Endothelial cell of umbilical vein (primary cell): ENCODE results near the gene PRAMEF13. TPM values are rescaled to one million over a fixed set of nuclear protein-coding genes. Genes with fewer than 3 reads are reported as not detected.
"Not testable (repeated sequence)": the region's sequence is repeated elsewhere in the genome, so short reads cannot be mapped to it uniquely, and the experiment has no call there.

Source experiments
- BruUV-seq: library from RNA; stranded (reverse); fragments of 400-500 nt; replicated peaks from 2 replicates; lab custom pipeline; 2021; lab: Mats Ljungman, UMichigan
- CTCF ChIA-PET: fragments of 300-600, 350-600 bp; sonication (Branson Sonifier 250); formaldehyde crosslinking; loops from one replicate; lab custom pipeline; 2021; ENCODE audit warnings: antibody characterized with exemption, inconsistent platforms; lab: Charles Lee
- POLR2A ChIA-PET: fragments of 300-600, 350-600 bp; sonication (Branson Sonifier 250); formaldehyde crosslinking; loops from one replicate; lab custom pipeline; 2021; ENCODE audit warnings: antibody characterized with exemption, inconsistent platforms; lab: Charles Lee
- DNase-seq: peaks from one replicate; pipeline ENCODE4 v3.0.0-alpha.2; 2011; ENCODE audit warnings: low read depth, low spot score
- FAIRE-seq: peaks from 2 replicates; lab custom pipeline; 2011; peaks lifted over from hg19 to GRCh38; lab: Jason Lieb, UNC
- H2AFZ ChIP-seq: 2 replicates; pipeline ENCODE4 v1.6.0; 2012; ENCODE audit warnings: low read depth, low read length, control low read depth, inconsistent platforms
- H3K27ac ChIP-seq: 2 replicates; pipeline ENCODE4 v1.5.1; 2011; ENCODE audit warnings: low read depth, mild to moderate bottlenecking, control low read depth, low read length, moderate library complexity; ENCODE audit not compliant: insufficient read depth
- H3K27me3 ChIP-seq, 2 experiments: 2 replicates each; pipeline versions ENCODE4 v1.6.0 to v1.6.1; 2011; ENCODE audit warnings: low read length in 2 of 2, mixed read lengths in 1 of 2; ENCODE audit not compliant: control insufficient read depth in 2 of 2, insufficient read depth in 2 of 2
- H3K36me3 ChIP-seq, 2 experiments: 2 replicates in 1 of 2; 3 replicates in 1 of 2; pipeline ENCODE4 v1.5.1; 2011; ENCODE audit warnings: low read length in 2 of 2, mild to moderate bottlenecking in 1 of 2, moderate library complexity in 1 of 2; ENCODE audit not compliant: control insufficient read depth in 2 of 2, insufficient read depth in 2 of 2; ENCODE audit errors: extremely low read depth in 1 of 2
- H3K4me1 ChIP-seq: 3 replicates; pipeline ENCODE4 v1.5.1; 2011; ENCODE audit warnings: mild to moderate bottlenecking, low read length; ENCODE audit not compliant: control insufficient read depth, insufficient read depth; ENCODE audit errors: extremely low read depth
- H3K4me2 ChIP-seq: 2 replicates; pipeline ENCODE4 v1.6.1; 2011; ENCODE audit warnings: low read length, control low read depth, mixed read lengths; ENCODE audit not compliant: insufficient read depth
- H3K4me3 ChIP-seq, 3 experiments: fragments of 200-600 bp in 1 of 3; sonication (generic), shearing (Covaris generic) in 1 of 3; replicated peaks in 1 of 3; 2 replicates each; pipeline ENCODE4 v1.5.1; 2011 to 2016; ENCODE audit warnings: control low read depth in 3 of 3, low read length in 3 of 3, mild to moderate bottlenecking in 2 of 3, inconsistent platforms in 1 of 3, low read depth in 1 of 3, moderate library complexity in 1 of 3; ENCODE audit not compliant: insufficient read depth in 1 of 3
- H3K79me2 ChIP-seq: 2 replicates; pipeline ENCODE4 v1.6.0; 2012; ENCODE audit warnings: low read length, inconsistent platforms; ENCODE audit not compliant: control insufficient read depth, insufficient read depth
- H3K9ac ChIP-seq: replicated peaks from 2 replicates; pipeline ENCODE3; 2011; ENCODE audit warnings: low read length, control low read depth; ENCODE audit not compliant: insufficient read depth; ENCODE audit errors: extremely low read depth
- H3K9me1 ChIP-seq: replicated peaks from 3 replicates; pipeline ENCODE4 v1.6.0; 2011; ENCODE audit warnings: mild to moderate bottlenecking, low read length; ENCODE audit not compliant: control insufficient read depth, insufficient read depth; ENCODE audit errors: extremely low read depth
- H3K9me3 ChIP-seq: replicated peaks from 2 replicates; pipeline ENCODE4 v1.5.1; 2012; ENCODE audit warnings: low read length, inconsistent platforms; ENCODE audit not compliant: control insufficient read depth, insufficient read depth
- H4K20me1 ChIP-seq: replicated peaks from 2 replicates; pipeline ENCODE3; 2011; ENCODE audit warnings: mild to moderate bottlenecking, low read length; ENCODE audit not compliant: control insufficient read depth, insufficient read depth; ENCODE audit errors: extremely low read depth
- CTCF ChIP-seq, 2 donors: IDR thresholded peaks; 1 replicate in 1 of 2; 2 replicates in 1 of 2; pipeline ENCODE4 v1.5.1; 2011; ENCODE audit warnings: low read length in 2 of 2, mild to moderate bottlenecking in 2 of 2, moderate library complexity in 2 of 2, control low read depth in 1 of 2, inconsistent platforms in 1 of 2, low read depth in 1 of 2; ENCODE audit not compliant: insufficient read depth in 1 of 2; ENCODE audit errors: extremely low read depth in 1 of 2
- EZH2 ChIP-seq: IDR thresholded peaks from 2 replicates; pipeline ENCODE4 v1.6.1; 2012; ENCODE audit warnings: borderline replicate concordance, low read depth, mild to moderate bottlenecking, moderate library complexity, low read length, inconsistent platforms; ENCODE audit not compliant: severe bottlenecking
- FOS ChIP-seq: IDR thresholded peaks from 2 replicates; pipeline ENCODE4 v1.6.1; 2011; ENCODE audit warnings: mild to moderate bottlenecking, low read length, moderate library complexity, borderline replicate concordance; ENCODE audit not compliant: insufficient read depth
- GATA2 ChIP-seq: IDR thresholded peaks from 2 replicates; pipeline ENCODE4 v1.7.0; 2011; ENCODE audit warnings: low read depth, mild to moderate bottlenecking, moderate library complexity, mixed read lengths, low read length; ENCODE audit not compliant: insufficient read length, insufficient read depth
- JUN ChIP-seq: IDR thresholded peaks from 2 replicates; pipeline ENCODE4 v1.6.1; 2011; ENCODE audit warnings: borderline replicate concordance, low read depth; ENCODE audit not compliant: insufficient read length, insufficient read depth
- MAX ChIP-seq: IDR thresholded peaks from 2 replicates; pipeline ENCODE4 v1.6.1; 2011; ENCODE audit not compliant: insufficient read depth, insufficient read length
- MYC ChIP-seq: IDR thresholded peaks from one replicate; pipeline ENCODE4 v1.6.1; 2011; ENCODE audit warnings: mild to moderate bottlenecking, low read depth, low read length
- POLR2A ChIP-seq: IDR thresholded peaks from 2 replicates; pipeline ENCODE4 v1.6.1; 2012; ENCODE audit warnings: low read depth, mild to moderate bottlenecking, control low read depth, low read length
- POLR2AphosphoS5 ChIP-seq: IDR thresholded peaks from 2 replicates; pipeline ENCODE4 v1.6.1; 2012; ENCODE audit warnings: low read depth, mild to moderate bottlenecking, control low read depth, low read length, moderate library complexity; ENCODE audit not compliant: insufficient read depth
- dilution Hi-C: fragments of 300-500 bp; cut with MboI; formaldehyde crosslinking; loops from one replicate; pipeline ENCODE4 v1.15.0; 2019; ENCODE audit warnings: low sequenced_read_pairs; ENCODE audit not compliant: extremely low pct_ligation_motif_present
- intact Hi-C: fragments of 100-400 bp; cut with micrococcal nuclease; formaldehyde crosslinking; loops from one replicate; pipeline ENCODE4 v1.10.0; 2022
- polyA plus RNA-seq, 4 experiments: library from polyadenylated mRNA; depleted of rRNA in 3 of 4; stranded (reverse) in 3 of 4; unstranded in 1 of 4; fragments of >200 nt; gene quantifications; 2 replicates each; pipeline versions ENCODE4 v1.2.1 to v1.2.3, GENCODE V29; 2011 to 2012; ENCODE audit warnings: missing spikeins in 1 of 4
- total RNA-seq: library from RNA; stranded (reverse); gene quantifications from 2 replicates; pipeline ENCODE4 v1.2.3, GENCODE V29; 2021

The PRAMEF13 gene
- total and polyA plus RNA-seq, 2 donors (not counting 3 experiments of a cell fraction or from before 2014, with no cell fraction given): not detected

DNA sequence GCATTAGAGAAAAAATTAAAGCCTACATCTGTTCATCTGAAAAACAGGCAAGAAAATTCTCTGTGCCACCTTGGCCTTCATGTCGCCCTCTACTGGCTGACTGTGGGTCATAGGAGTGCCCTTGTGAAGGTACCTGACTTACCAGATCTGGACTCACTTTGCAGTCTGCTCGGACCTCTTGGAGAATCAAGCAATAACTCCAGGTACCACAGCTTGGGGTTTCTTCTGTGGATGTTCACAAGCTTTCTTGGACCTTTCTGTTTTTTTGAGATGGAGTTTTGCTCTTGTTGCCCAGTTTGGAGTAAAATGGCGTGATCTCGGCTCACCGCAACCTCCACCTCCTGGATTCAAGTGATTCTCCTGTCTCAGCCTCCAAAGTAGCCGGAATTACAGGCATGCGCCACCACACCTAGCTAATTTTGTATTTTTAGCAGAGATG is 27.2 kb upstream of the PRAMEF13 start:
- intact Hi-C loops: no loop called here

DNA sequence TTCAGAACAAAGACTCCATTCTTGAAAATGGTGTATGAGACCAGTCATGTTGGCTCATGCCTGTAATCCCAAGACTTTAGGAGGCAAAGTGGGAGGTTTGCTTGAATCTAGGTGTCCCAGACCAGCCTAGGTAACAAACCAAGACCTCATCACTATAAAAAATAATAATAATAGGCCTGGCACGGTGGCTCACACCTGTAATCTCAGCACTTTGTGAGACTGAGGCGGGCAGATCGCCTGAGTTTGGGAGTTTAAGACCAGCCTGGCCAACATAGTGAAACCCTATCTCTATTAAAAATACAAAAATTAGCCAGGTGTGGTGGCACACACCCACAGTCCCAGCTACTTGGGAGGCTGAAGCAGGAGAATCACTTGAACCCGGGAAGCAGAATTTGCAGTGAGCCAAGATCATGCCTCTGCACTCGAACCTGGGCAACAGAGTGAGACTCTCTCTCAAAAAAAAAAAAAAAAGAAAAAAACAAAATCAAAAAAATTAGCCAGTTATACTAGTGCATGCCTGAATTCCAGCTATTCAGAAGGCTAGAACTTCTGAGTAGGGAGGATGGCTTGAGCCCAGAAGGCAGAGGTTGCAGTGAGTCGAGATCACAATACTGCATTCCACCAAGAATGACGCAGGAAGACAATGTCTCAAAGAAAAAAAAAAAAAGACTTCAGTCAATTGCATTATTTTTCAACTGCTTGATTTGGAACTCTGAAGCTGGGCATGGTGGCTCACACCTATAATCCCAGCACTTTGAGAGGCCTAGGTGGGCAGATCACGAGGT is 26.3 kb upstream of the PRAMEF13 start:
- H3K27me3 ChIP-seq, H2AFZ ChIP-seq, H3K9me3 ChIP-seq, H3K4me3 ChIP-seq, dilution Hi-C loops, H3K9me1 ChIP-seq, H4K20me1 ChIP-seq, POLR2A ChIA-PET, H3K4me1 ChIP-seq, DNase-seq, CTCF ChIA-PET, FAIRE-seq, H3K27ac ChIP-seq, H3K79me2 ChIP-seq, H3K4me2 ChIP-seq, intact Hi-C loops, H3K36me3 ChIP-seq, BruUV-seq, H3K9ac ChIP-seq: not testable (repeated sequence)

More for the DNA sequence above, 27.2 kb upstream of the PRAMEF13 start:
- ChIA-PET CTCF (no interaction called here), POLR2A (no interaction called here)
- Histone ChIP-seq H3K79me2 (no peaks in the 10 kb centered on the region), H4K20me1 (no peaks in the 10 kb centered on the region), H3K9ac (no peak overlapping the region), H3K4me2 (no peak overlapping the region), H3K9me1 (no peaks in the 10 kb centered on the region), H2AFZ (no peak overlapping the region), H3K27me3 (no peaks in the 10 kb centered on the region), H3K27ac (no peak overlapping the region), H3K9me3 (peaks cover 2% of the 10 kb centered on the region), H3K4me3 (no peak overlapping the region), H3K4me1 (no peaks in the 10 kb centered on the region), H3K36me3 (no peaks in the 10 kb centered on the region)
- TF ChIP-seq MAX: no peak
- TF ChIP-seq CTCF (IDR thresholded peaks at IDR 0.05; ENCODE audit: extremely low read depth in 1 of 2, insufficient read depth in 1 of 2, low read depth in 1 of 2, low read length in 2 of 2): no peak
- TF ChIP-seq FOS: no peak
- no peak for TF ChIP-seq GATA2
- TF ChIP-seq EZH2: no peak
- no peak for TF ChIP-seq POLR2A
- no peak for TF ChIP-seq JUN
- no peak for TF ChIP-seq MYC
- no peak for TF ChIP-seq POLR2AphosphoS5
- FAIRE-seq (no peak), DNase-seq (no peak)
- dilution Hi-C loops: no loop called here
- BruUV-seq: no TSS peak
